ENCODE data around the gene SLC9A8.

Gene SLC9A8

GRCh38 chr20:49906101-49906604, 93.5 kb downstream of the SLC9A8 start:
- WGBS, 2 experiments: 95 to 96% methylated on average over 37 of the region's 37 CpGs
- Histone ChIP-seq H3K4me3 (ENCODE audit: insufficient read depth, low read depth, low read length) (no peak overlapping the region), H3K27me3 (ENCODE audit: control insufficient read depth, insufficient read depth, low read length, poor library complexity, severe bottlenecking) (no peaks in the 10 kb centered on the region), H3K9me3 (ENCODE audit: control insufficient read depth, low read length) (no peaks in the 10 kb centered on the region), H3K4me1 (ENCODE audit: control insufficient read depth, insufficient read depth, low read length) (peaks cover 7% of the 10 kb centered on the region), H3K36me3 (ENCODE audit: control insufficient read depth, insufficient read depth, low read length) (peaks cover 15% of the 10 kb centered on the region), H3K27ac (ENCODE audit: insufficient read depth, low read depth, low read length, poor library complexity, severe bottlenecking) (no peak overlapping the region)

- Histone ChIP-seq H3K27ac (ENCODE audit: insufficient read depth, low read depth, low read length, poor library complexity, severe bottlenecking) (no peak overlapping the region), H3K27me3 (ENCODE audit: control insufficient read depth, insufficient read depth, low read length, poor library complexity, severe bottlenecking) (no peaks in the 10 kb centered on the region), H3K9me3 (ENCODE audit: control insufficient read depth, low read length) (no peaks in the 10 kb centered on the region), H3K36me3 (ENCODE audit: control insufficient read depth, insufficient read depth, low read length) (peaks cover 15% of the 10 kb centered on the region), H3K4me1 (ENCODE audit: control insufficient read depth, insufficient read depth, low read length) (peaks cover 7% of the 10 kb centered on the region), H3K4me3 (ENCODE audit: insufficient read depth, low read depth, low read length) (no peak overlapping the region)
- WGBS, 2 experiments: 89% methylated on average over 15 of the region's 15 CpGs
These were observed 94.1 kb downstream of the SLC9A8 start for GRCh38 chr20:49906615-49907154.

- no peaks in the 10 kb centered on the region for H3K9me3 ChIP-seq (ENCODE audit: control insufficient read depth, low read length)
- peaks cover 15% of the 10 kb centered on the region for H3K36me3 ChIP-seq (ENCODE audit: control insufficient read depth, insufficient read depth, low read length)
- no peaks in the 10 kb centered on the region for H3K27me3 ChIP-seq (ENCODE audit: control insufficient read depth, insufficient read depth, low read length, poor library complexity, severe bottlenecking)
- no peak overlapping the region for H3K4me3 ChIP-seq (ENCODE audit: insufficient read depth, low read depth, low read length)
- H3K4me1 ChIP-seq (ENCODE audit: control insufficient read depth, insufficient read depth, low read length): peaks cover 7% of the 10 kb centered on the region
- WGBS, 2 experiments: 96% methylated on average over 19 of the region's 19 CpGs
- no peak overlapping the region for H3K27ac ChIP-seq (ENCODE audit: insufficient read depth, low read depth, low read length, poor library complexity, severe bottlenecking)
These were observed 95.0 kb downstream of the SLC9A8 start for GRCh38 chr20:49907405-49908257.

GRCh38 chr20:49908258-49908565, 95.6 kb downstream of the SLC9A8 start:
- 96 to 97% methylated on average over 11 of the region's 11 CpGs for WGBS, 2 experiments
- H3K4me1 ChIP-seq (ENCODE audit: control insufficient read depth, insufficient read depth, low read length): peaks cover 7% of the 10 kb centered on the region
- peaks cover 15% of the 10 kb centered on the region for H3K36me3 ChIP-seq (ENCODE audit: control insufficient read depth, insufficient read depth, low read length)

GRCh38 chr20:49909499-49910339, 97.1 kb downstream of the SLC9A8 start:
- H3K27me3 ChIP-seq (ENCODE audit: control insufficient read depth, insufficient read depth, low read length, poor library complexity, severe bottlenecking): no peaks in the 10 kb centered on the region
- H3K4me3 ChIP-seq (ENCODE audit: insufficient read depth, low read depth, low read length): no peak overlapping the region
- no peaks in the 10 kb centered on the region for H3K9me3 ChIP-seq (ENCODE audit: control insufficient read depth, low read length)
- peak overlapping the region; percentile 28 for H3K27ac ChIP-seq (ENCODE audit: insufficient read depth, low read depth, low read length, poor library complexity, severe bottlenecking)
- peaks cover 17% of the 10 kb centered on the region for H3K4me1 ChIP-seq (ENCODE audit: control insufficient read depth, insufficient read depth, low read length)
- WGBS, 2 experiments: 75 to 77% methylated on average over 28 of the region's 28 CpGs
- peaks cover 15% of the 10 kb centered on the region for H3K36me3 ChIP-seq (ENCODE audit: control insufficient read depth, insufficient read depth, low read length)

More at GRCh38 chr20:49908258-49908565, 95.6 kb downstream of the SLC9A8 start:
- H3K27ac ChIP-seq (ENCODE audit: insufficient read depth, low read depth, low read length, poor library complexity, severe bottlenecking): no peak overlapping the region
- no peak overlapping the region for H3K4me3 ChIP-seq (ENCODE audit: insufficient read depth, low read depth, low read length)
- H3K9me3 ChIP-seq (ENCODE audit: control insufficient read depth, low read length): no peaks in the 10 kb centered on the region
- no peaks in the 10 kb centered on the region for H3K27me3 ChIP-seq (ENCODE audit: control insufficient read depth, insufficient read depth, low read length, poor library complexity, severe bottlenecking)

- H3K27me3 ChIP-seq (ENCODE audit: control insufficient read depth, insufficient read depth, low read length, poor library complexity, severe bottlenecking): no peaks in the 10 kb centered on the region
- no peak overlapping the region for H3K4me3 ChIP-seq (ENCODE audit: insufficient read depth, low read depth, low read length)
- no peaks in the 10 kb centered on the region for H3K9me3 ChIP-seq (ENCODE audit: control insufficient read depth, low read length)
- 91 to 95% methylated on average over 4 of the region's 4 CpGs for WGBS, 2 experiments
- H3K4me1 ChIP-seq (ENCODE audit: control insufficient read depth, insufficient read depth, low read length): peaks cover 17% of the 10 kb centered on the region
- peaks cover 12% of the 10 kb centered on the region for H3K36me3 ChIP-seq (ENCODE audit: control insufficient read depth, insufficient read depth, low read length)
- H3K27ac ChIP-seq (ENCODE audit: insufficient read depth, low read depth, low read length, poor library complexity, severe bottlenecking): no peak overlapping the region
These were observed 97.7 kb downstream of the SLC9A8 start for GRCh38 chr20:49910340-49910706.

GRCh38 chr20:49913399-49914047, 100.9 kb downstream of the SLC9A8 start:
- no peak overlapping the region for H3K27ac ChIP-seq (ENCODE audit: insufficient read depth, low read depth, low read length, poor library complexity, severe bottlenecking)
- no peaks in the 10 kb centered on the region for H3K9me3 ChIP-seq (ENCODE audit: control insufficient read depth, low read length)
- 92 to 95% methylated on average over 16 of the region's 16 CpGs for WGBS, 2 experiments
- no peaks in the 10 kb centered on the region for H3K36me3 ChIP-seq (ENCODE audit: control insufficient read depth, insufficient read depth, low read length)
- no peaks in the 10 kb centered on the region for H3K27me3 ChIP-seq (ENCODE audit: control insufficient read depth, insufficient read depth, low read length, poor library complexity, severe bottlenecking)
- H3K4me3 ChIP-seq (ENCODE audit: insufficient read depth, low read depth, low read length): no peak overlapping the region
- H3K4me1 ChIP-seq (ENCODE audit: control insufficient read depth, insufficient read depth, low read length): peaks cover 17% of the 10 kb centered on the region

- WGBS, 2 experiments: 9 to 11% methylated on average over 19 of the region's 19 CpGs
- no peak overlapping the region for H3K27ac ChIP-seq (ENCODE audit: insufficient read depth, low read depth, low read length, poor library complexity, severe bottlenecking)
These were observed 101.9 kb downstream of the SLC9A8 start for GRCh38 chr20:49914310-49915117.

GRCh38 chr20:49915118-49915379, 102.4 kb downstream of the SLC9A8 start:
- peaks cover 15% of the 10 kb centered on the region for H3K4me1 ChIP-seq (ENCODE audit: control insufficient read depth, insufficient read depth, low read length)
- no peaks in the 10 kb centered on the region for H3K36me3 ChIP-seq (ENCODE audit: control insufficient read depth, insufficient read depth, low read length)
- WGBS, 2 experiments: 1% methylated on average over 23 of the region's 23 CpGs
- H3K4me3 ChIP-seq (ENCODE audit: insufficient read depth, low read depth, low read length): peak overlapping the region; percentile 96
- H3K9me3 ChIP-seq (ENCODE audit: control insufficient read depth, low read length): no peaks in the 10 kb centered on the region
- no peaks in the 10 kb centered on the region for H3K27me3 ChIP-seq (ENCODE audit: control insufficient read depth, insufficient read depth, low read length, poor library complexity, severe bottlenecking)
- H3K27ac ChIP-seq (ENCODE audit: insufficient read depth, low read depth, low read length, poor library complexity, severe bottlenecking): peak overlapping the region; percentile 99

More at GRCh38 chr20:49914310-49915117, 101.9 kb downstream of the SLC9A8 start:
- Histone ChIP-seq H3K4me1 (ENCODE audit: control insufficient read depth, insufficient read depth, low read length) (peaks cover 17% of the 10 kb centered on the region), H3K36me3 (ENCODE audit: control insufficient read depth, insufficient read depth, low read length) (no peaks in the 10 kb centered on the region), H3K4me3 (ENCODE audit: insufficient read depth, low read depth, low read length) (peak overlapping the region; percentile 96), H3K27me3 (ENCODE audit: control insufficient read depth, insufficient read depth, low read length, poor library complexity, severe bottlenecking) (no peaks in the 10 kb centered on the region), H3K9me3 (ENCODE audit: control insufficient read depth, low read length) (no peaks in the 10 kb centered on the region)

Measured in ectodermal cell (in vitro differentiated cells).